Fibroblast of skin of abdomen (primary cell): ENCODE results near the gene FRAS1.
"Not testable (repeated sequence)": the region's sequence is repeated elsewhere in the genome, so short reads cannot be mapped to it uniquely, and the experiment has no call there.

ENCODE experiments used
- DNase-seq: peaks from one replicate; pipeline ENCODE4 v3.0.0-alpha.2; 2013

The FRAS1 gene

GRCh38 chr4:78519962-78520361, 462.8 kb downstream of the FRAS1 start:
- DNase-seq = no peak

- DNase-seq = peak; percentile 36
Observed at GRCh38 chr4:78520808-78521226, 463.7 kb downstream of the FRAS1 start.

GRCh38 chr4:78524009-78524408, 466.9 kb downstream of the FRAS1 start:
- no peak for DNase-seq

- DNase-seq = no peak
Observed at GRCh38 chr4:78525559-78525958, 468.4 kb downstream of the FRAS1 start.

GRCh38 chr4:78527103-78527502, 470.0 kb downstream of the FRAS1 start:
- no peak for DNase-seq

GRCh38 chr4:78527555-78527954, 470.4 kb downstream of the FRAS1 start:
- no peak for DNase-seq

GRCh38 chr4:78528327-78528726, 471.2 kb downstream of the FRAS1 start:
- DNase-seq = peak; percentile 57

- peak; percentile 59 for DNase-seq
Observed at GRCh38 chr4:78529569-78530209, 472.6 kb downstream of the FRAS1 start.

- DNase-seq = no peak
Observed at GRCh38 chr4:78532046-78532445, 474.9 kb downstream of the FRAS1 start.

GRCh38 chr4:78533854-78534253, 476.7 kb downstream of the FRAS1 start:
- DNase-seq = no peak

- no peak for DNase-seq
Observed at GRCh38 chr4:78534286-78534955, 477.3 kb downstream of the FRAS1 start.

GRCh38 chr4:78542373-78542772, 485.2 kb downstream of the FRAS1 start:
- DNase-seq = no peak

GRCh38 chr4:78543424-78544125, 486.5 kb downstream of the FRAS1 start:
- DNase-seq = peak; percentile 37

- DNase-seq = no peak
Observed at GRCh38 chr4:78544678-78545077, 487.6 kb downstream of the FRAS1 start.

- peak; percentile 18 for DNase-seq
Observed at GRCh38 chr4:78545275-78546246, 488.4 kb downstream of the FRAS1 start.

GRCh38 chr4:78547899-78548298, 490.8 kb downstream of the FRAS1 start:
- DNase-seq = not testable (repeated sequence)

- DNase-seq = not testable (repeated sequence)
Observed at GRCh38 chr4:78548889-78549288, 491.8 kb downstream of the FRAS1 start.

- DNase-seq = no peak
Observed at GRCh38 chr4:78551420-78552351, 494.6 kb downstream of the FRAS1 start, which contains the start of gene ANXA3. ANXA3 (plus strand) TSS chr4:78551770; CDS start chr4:78554474, 2,704 bp downstream.

- DNase-seq = peak; percentile 41
Observed at GRCh38 chr4:78552389-78553042, 495.4 kb downstream of the FRAS1 start.

- no peak for DNase-seq
Observed at GRCh38 chr4:78553043-78553396, 495.9 kb downstream of the FRAS1 start.
